Activated CD8-positive, alpha-beta memory T cell treated with anti-CD3 and anti-CD28 coated beads, Interleukin-2, amount 50 U/mL, for 48 hours (primary cell): ENCODE measurements around the gene FXYD7.
"Not testable (repeated sequence)": the region's sequence is repeated elsewhere in the genome, so short reads cannot be mapped to it uniquely, and the experiment has no call there.

Source experiments
- DNase-seq: peaks from one replicate; pipeline ENCODE4 v3.0.0-alpha.2; 2020

The FXYD7 gene

GRCh38 chr19:35146746-35147459 lies 3.8 kb downstream of the FXYD7 start:
- DNase-seq, result no peak

DNA sequence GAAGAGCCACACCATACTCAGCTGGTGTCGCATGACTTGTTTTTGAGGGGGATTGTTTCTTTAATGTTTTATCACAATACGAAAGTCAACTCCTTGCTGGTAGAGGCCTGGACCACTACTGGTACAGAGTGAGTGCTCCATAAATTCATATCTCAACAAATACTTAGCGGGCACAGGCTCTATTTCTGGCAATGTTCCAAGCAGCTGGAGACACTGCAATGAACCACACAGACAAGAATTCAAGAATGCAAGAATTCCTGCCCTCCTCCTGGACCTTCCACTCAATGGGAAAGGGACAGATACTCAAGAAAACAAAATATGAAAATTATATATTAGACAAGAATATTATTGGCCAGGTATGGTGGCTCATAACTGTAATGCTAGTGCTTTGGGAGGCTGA lies 6.4 kb downstream of the FXYD7 start:
- DNase-seq, result no peak

GRCh38 chr19:35150445-35150844 lies 7.4 kb downstream of the FXYD7 start:
- DNase-seq, result no peak

GRCh38 chr19:35151273-35152065 lies 8.4 kb downstream of the FXYD7 start:
- no peak for DNase-seq

GRCh38 chr19:35153129-35153522 lies 10.1 kb downstream of the FXYD7 start:
- DNase-seq, result not testable (repeated sequence)

GRCh38 chr19:35153701-35154524 lies 10.9 kb downstream of the FXYD7 start:
- DNase-seq, result peak; percentile 89

DNA sequence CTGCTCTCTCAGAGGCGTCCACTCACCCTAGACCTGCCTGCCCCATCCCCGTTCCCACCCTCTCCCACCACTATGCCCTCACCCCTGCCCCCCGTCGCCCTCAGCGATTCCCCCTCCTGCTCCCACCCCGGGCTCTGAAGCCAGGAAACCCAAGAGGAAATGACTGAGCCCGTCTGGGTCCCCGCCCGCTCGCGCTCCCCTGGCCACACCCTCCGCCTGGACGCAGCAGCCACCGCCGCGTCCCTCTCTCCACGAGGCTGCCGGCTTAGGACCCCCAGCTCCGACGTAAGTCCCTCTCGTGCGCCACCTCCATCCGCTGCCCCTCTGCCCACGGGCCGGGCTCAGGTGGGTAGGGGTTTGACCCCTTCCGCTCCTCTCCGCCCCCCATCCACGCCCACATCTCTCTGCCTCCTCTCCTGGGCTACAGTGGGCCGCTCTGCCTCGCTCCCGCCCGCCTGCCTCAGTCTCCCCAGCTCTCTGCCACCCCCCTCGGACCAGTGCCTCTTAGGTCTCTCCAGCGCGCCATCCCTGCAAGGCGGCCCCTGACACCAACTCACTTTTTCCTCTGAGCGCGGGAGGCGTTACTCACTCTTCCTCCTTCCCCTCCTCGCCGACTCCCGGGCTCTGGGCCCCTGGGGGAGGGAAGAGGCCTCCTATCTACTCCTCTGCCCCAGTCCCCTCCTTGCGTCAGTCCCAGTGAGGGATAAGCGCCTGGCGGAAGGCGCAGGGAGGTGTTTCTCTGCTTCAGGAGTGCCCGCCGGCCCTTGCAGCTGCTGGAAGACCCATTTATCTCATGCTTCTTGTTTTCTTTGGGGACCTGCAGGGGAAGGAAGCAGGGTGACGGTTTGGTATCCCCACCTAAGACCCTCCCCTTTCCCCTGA lies 11.7 kb downstream of the FXYD7 start, which contains the start of gene FXYD5:
Gene FXYD5 (plus strand): TSS at position 211 of the 882 bp plus-strand sequence. CDS start 816 bp downstream, outside the sequence.
- DNase-seq, result peak; percentile 89

DNA sequence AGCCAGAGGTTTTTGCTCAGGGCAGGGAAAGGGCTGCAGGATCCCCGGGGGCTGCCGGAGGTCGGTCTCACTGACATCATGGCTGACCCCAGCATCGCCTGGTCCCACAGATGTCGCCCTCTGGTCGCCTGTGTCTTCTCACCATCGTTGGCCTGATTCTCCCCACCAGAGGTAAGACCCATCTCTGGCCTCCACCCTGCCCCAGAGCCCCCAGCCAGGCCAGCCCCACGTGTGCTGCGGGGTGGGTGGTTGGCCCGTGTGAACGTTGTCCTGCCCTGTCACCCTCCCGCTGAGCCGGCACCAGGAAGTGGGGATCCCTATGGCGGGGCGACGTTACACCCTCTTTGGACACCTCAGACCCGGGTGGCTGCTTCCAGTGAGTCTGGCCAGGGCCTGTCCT lies 12.4 kb downstream of the FXYD7 start:
- peak; percentile 75 for DNase-seq

- no peak for DNase-seq
These were observed 13.1 kb downstream of the FXYD7 start for GRCh38 chr19:35155981-35156672.

DNA sequence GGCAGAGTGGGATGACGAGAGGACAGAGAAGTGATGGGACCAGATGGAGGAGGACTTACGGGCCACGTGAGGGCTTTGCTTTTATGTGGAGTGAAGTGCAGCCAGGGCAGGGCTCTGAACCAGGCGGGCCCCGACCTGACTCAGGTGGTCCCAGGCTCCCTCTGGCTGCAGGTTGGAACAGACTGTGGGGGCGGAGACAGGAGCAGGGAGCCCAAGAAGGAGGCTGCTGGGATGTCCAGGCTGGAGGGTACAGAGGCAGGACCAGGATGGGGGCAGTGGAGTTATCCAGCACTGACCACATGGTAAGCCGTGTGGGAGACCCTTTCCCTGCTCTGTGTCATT lies 13.6 kb downstream of the FXYD7 start:
- no peak for DNase-seq

- DNase-seq, result no peak
These were observed 14.4 kb downstream of the FXYD7 start for GRCh38 chr19:35157431-35157830.

DNA sequence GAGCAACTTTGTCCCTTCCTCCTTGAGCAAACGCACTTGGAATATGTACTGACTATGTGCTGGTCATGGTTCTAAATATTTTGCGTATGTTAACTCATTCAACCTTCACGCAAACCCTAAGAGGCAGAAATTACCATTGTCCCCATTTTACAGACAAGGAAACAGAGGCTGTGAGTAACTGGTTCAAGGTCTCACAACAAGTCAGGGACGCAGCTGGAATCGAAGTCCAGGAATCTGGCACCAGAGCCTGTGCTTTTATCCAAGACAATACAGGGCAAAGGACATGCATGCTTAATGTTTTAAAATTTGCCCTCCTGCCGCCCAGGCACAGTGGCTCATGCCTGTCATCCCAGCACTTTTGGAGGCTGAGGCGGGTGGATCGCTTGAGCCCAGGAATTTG lies 16.6 kb downstream of the FXYD7 start:
- no peak for DNase-seq

DNA sequence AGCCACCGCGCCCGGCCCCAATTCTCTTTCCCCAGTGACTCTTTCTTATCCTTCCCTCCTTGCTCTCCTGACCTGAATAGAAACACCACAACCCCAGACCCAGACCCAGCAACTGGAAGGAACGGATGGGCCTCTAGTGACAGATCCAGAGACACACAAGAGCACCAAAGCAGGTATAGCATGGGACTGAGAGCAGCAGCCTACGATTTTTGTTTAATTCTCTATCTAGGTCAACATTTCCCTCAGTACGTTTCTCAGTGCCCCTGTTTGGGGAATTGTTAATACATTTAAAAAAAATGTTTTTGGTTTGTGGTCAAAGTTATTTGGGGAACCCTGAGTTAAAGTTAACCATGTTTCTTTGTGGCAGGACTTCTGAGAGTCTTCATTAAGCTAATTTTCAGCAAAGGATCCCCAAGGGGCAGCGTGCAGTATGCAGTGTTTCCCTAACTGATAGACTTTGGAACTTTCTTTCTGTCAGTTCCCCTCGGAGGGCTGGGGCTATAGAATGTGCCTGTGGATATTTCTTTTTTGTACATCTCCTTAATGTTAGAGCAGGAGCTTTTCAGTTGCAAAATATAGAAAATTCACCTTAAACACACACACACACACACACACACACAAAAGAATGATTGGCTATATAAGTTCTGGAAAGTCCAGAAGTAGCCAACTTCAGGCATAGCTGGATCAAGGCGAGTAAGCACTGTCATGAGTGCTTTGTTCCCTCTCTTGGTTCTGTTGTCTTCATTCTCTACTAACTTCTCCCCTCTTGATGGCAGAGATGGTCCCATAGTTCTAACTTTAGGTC lies 17.8 kb downstream of the FXYD7 start:
- no peak for DNase-seq

GRCh38 chr19:35161434-35161743 lies 18.3 kb downstream of the FXYD7 start:
- no peak for DNase-seq

DNA sequence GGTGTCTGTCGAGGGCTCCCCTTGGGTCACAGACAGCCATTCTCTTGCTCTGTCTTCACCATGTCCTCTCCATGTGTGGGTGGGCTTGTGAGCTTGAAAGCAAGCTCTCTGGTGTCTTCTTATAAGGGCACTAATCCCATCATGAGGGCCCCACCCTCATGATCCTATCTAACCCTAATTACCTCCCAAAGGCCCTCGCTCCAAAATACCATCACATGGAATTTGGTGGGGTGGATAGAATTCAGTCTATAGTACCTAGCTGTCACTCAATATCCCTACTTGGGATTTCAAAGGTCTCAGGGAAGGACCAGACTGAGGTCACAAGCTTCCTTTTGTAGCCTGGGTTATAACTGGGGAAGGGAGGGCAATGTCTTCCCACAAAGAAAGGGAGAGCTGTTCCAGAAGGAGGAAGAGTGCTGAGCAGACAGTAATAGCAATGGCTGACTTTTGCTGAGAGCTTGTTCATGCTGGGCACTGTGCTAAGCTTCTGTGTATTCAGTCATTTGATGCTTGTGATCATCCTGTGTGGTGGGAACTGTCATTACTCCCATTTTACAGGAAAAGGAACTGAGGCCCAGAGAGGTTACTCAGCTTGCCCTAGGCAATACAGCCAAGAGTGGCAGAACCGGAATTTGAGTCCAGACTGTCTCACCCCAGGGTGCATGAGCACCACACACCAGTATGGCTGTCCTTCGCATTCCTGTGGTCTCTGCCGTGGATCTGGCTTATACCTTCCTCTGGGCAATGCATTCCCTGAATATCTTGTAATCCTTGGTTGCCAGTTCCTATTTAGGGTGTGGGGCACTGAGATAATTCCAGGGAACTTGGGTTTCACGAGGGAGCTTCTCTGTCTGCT lies 19.6 kb downstream of the FXYD7 start:
- no peak for DNase-seq

DNA sequence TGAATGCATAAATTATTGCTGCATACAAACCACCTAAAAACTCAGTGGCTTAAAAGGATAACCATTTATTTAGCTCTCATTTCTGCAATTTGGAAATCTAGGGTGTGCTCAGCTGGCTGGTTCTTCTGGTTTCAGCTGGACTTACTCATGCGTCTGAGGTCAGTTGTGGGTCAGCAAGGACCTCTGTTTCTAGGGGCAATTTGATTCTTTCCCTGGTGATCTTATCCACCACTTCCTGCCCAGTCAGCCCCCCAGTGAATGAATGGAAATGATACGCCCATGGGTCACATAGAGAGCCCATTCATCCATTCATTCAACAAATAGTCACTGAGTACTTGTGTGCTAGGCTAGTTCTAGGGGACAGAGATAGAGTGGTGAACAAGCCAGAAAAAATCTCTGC lies 21.4 kb downstream of the FXYD7 start:
- DNase-seq, result no peak

DNA sequence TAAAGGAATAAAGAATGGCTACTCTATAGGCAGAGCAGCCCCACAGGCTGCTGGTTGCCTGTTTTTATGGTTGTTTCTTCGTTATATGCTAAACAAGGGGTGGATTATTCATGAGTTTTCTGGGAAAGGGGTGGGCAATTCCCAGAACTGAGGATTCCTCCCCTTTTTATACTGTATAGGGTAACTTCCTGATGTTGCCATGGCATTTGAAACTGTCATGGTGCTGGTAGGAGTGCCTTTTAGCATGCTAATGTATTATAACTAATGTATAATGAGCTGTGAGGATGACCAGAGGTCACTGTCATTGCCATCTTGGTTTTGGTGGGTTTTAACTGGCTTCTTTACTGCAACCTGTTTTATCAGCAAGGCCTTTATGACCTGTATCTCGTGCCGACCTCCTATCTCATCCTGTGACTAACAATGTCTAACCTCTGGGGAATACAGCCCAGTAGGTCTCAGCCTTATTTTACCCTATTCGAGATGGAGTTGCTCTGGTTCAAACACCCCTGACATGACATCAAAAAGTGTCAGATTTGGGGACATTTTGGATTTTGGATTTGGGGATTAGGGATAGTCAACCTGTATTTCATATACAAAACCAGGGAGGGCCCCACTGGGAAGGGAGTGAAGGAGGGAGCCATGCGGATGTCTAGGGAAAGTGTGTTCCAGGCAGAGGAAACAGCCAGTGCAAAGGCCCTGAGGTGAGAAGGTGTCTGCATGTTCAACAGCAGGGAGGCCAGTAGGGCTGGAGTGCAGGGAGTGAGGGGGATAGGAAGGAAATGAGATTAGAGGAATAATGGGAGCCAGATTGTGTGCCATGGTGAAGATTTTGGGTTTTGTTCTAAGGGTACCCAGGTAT lies 22.4 kb downstream of the FXYD7 start:
- peak; percentile 46 for DNase-seq

GRCh38 chr19:35166100-35167063 lies 23.3 kb downstream of the FXYD7 start:
- DNase-seq, result peak; percentile 41
